Loucy (cell line): ENCODE results near the gene TMTC1.

ENCODE experiments used
- H2AFZ ChIP-seq: fragments of 200-600 bp; sonication (generic); 2 replicates; pipeline ENCODE4 v1.6.0; 2016; ENCODE audit warnings: antibody characterized with exemption, mild to moderate bottlenecking, low read length, moderate library complexity
- H3F3A ChIP-seq: fragments of 200-600 bp; 2 replicates; pipeline ENCODE4 v1.6.0; 2016; ENCODE audit warnings: antibody characterized with exemption, low read depth, mild to moderate bottlenecking
- H3K27me3 ChIP-seq: fragments of 200-600 bp; sonication (generic); 2 replicates; pipeline ENCODE4 v1.6.1; 2014; ENCODE audit warnings: low read length, mild to moderate bottlenecking; ENCODE audit not compliant: insufficient read depth, poor library complexity, severe bottlenecking
- H3K36me3 ChIP-seq: fragments of 200-600 bp; sonication (generic); 2 replicates; pipeline ENCODE4 v1.6.1; 2016; ENCODE audit warnings: low read length; ENCODE audit not compliant: insufficient read depth
- H3K4me1 ChIP-seq: fragments of 200-600 bp; sonication (generic); 2 replicates; pipeline ENCODE4 v1.5.1; 2014; ENCODE audit warnings: low read length, mild to moderate bottlenecking; ENCODE audit not compliant: insufficient read depth, poor library complexity, severe bottlenecking
- H3K4me2 ChIP-seq: fragments of 200-600 bp; sonication (generic); 2 replicates; pipeline ENCODE4 v1.6.0; 2014; ENCODE audit warnings: antibody characterized with exemption, low read length, low read depth, mild to moderate bottlenecking; ENCODE audit not compliant: poor library complexity, severe bottlenecking
- H3K4me3 ChIP-seq: fragments of 200-600 bp; sonication (generic); 2 replicates; pipeline ENCODE4 v1.5.1; 2014; ENCODE audit warnings: low read length, mild to moderate bottlenecking, mixed read lengths; ENCODE audit not compliant: poor library complexity, severe bottlenecking
- H3K79me2 ChIP-seq: fragments of 200-600 bp; sonication (generic); 2 replicates; pipeline ENCODE4 v1.6.1; 2014; ENCODE audit warnings: low read length; ENCODE audit not compliant: insufficient read depth
- H3K9ac ChIP-seq: fragments of 200-600 bp; sonication (generic); 2 replicates; pipeline ENCODE4 v1.6.0; 2014; ENCODE audit warnings: mild to moderate bottlenecking, low read depth, low read length, moderate library complexity; ENCODE audit not compliant: poor library complexity, severe bottlenecking
- H3K9me2 ChIP-seq: fragments of 200-600 bp; sonication (generic); replicated peaks from 2 replicates; pipeline ENCODE4 v1.6.1; 2016; ENCODE audit warnings: low read depth, low read length, mixed read lengths
- H3K9me3 ChIP-seq: fragments of 200-600 bp; sonication (generic); 2 replicates; pipeline ENCODE4 v1.6.1; 2014; ENCODE audit warnings: mild to moderate bottlenecking, antibody characterized with exemption, low read length, low read depth; ENCODE audit not compliant: insufficient read depth
- H4K20me1 ChIP-seq: fragments of 200-600 bp; sonication (generic); 2 replicates; pipeline ENCODE4 v1.6.0; 2014; ENCODE audit warnings: antibody characterized with exemption, low read length, mild to moderate bottlenecking; ENCODE audit not compliant: insufficient read depth, poor library complexity, severe bottlenecking
- CTCF ChIP-seq: fragments of 200-600 bp; sonication (generic); conservative IDR thresholded peaks from 2 replicates; pipeline ENCODE4 v1.5.1; 2014; ENCODE audit warnings: mild to moderate bottlenecking, antibody characterized with exemption, low read length
- EZH2phosphoT487 ChIP-seq: fragments of 200-600 bp; IDR thresholded peaks from 2 replicates; pipeline ENCODE4 v1.6.1; 2018; ENCODE audit warnings: antibody characterized with exemption, mild to moderate bottlenecking, moderate library complexity, borderline replicate concordance

The TMTC1 gene

DNA sequence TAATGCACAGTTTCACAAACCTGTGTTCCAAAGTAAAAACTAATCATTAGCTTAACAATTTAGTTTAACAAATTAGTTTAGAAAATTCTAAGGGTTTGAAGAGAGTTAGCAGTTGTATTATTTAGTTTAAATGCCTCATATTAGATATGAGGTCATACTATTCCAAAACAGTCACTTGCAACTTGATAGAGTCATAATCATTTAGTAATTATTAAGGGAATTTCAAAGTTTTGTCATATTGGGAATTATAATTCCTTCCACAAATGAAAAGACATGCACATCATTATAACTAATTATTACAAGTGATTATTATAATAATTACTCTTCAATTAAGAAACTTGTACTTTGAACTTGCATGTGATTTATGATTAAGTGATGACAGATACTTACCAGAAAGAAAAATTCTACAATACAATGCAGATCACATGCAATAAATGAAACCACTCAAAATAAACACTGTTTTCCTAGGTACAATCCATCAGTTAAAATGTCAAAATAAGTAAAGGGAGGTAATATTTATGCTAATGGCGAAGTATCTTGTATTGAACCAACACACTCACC lies 66.1 kb downstream of the TMTC1 start:
- Histone ChIP-seq H3K36me3 (no peaks in the 10 kb centered on the region), H3K9me2 (no peaks in the 10 kb centered on the region), H2AFZ (no peak overlapping the region), H3K9me3 (no peaks in the 10 kb centered on the region), H3K79me2 (no peaks in the 10 kb centered on the region), H3F3A (no peaks in the 10 kb centered on the region), H4K20me1 (no peaks in the 10 kb centered on the region), H3K4me1 (no peaks in the 10 kb centered on the region), H3K4me3 (no peak overlapping the region), H3K4me2 (no peak overlapping the region), H3K27me3 (no peaks in the 10 kb centered on the region), H3K9ac (no peak overlapping the region)
- TF ChIP-seq EZH2phosphoT487 (no peak), CTCF (no peak)

- no peak overlapping the region for H3K4me2 ChIP-seq
- H4K20me1 ChIP-seq, result no peaks in the 10 kb centered on the region
- H3K4me1 ChIP-seq, result no peaks in the 10 kb centered on the region
- no peak overlapping the region for H3K4me3 ChIP-seq
- H3K9me2 ChIP-seq, result no peaks in the 10 kb centered on the region
- no peaks in the 10 kb centered on the region for H3K27me3 ChIP-seq
- no peaks in the 10 kb centered on the region for H3K79me2 ChIP-seq
- no peak overlapping the region for H2AFZ ChIP-seq
- no peak overlapping the region for H3K9ac ChIP-seq
- H3K36me3 ChIP-seq, result no peaks in the 10 kb centered on the region
- no peaks in the 10 kb centered on the region for H3F3A ChIP-seq
- TF ChIP-seq CTCF (no peak), EZH2phosphoT487 (no peak)
- no peaks in the 10 kb centered on the region for H3K9me3 ChIP-seq
These were observed 68.8 kb downstream of the TMTC1 start for GRCh38 chr12:29714966-29715365.

- TF ChIP-seq CTCF (no peak), EZH2phosphoT487 (no peak)
These were observed 70.0 kb downstream of the TMTC1 start for GRCh38 chr12:29713729-29714128.

More at GRCh38 chr12:29713729-29714128, 70.0 kb downstream of the TMTC1 start:
- no peaks in the 10 kb centered on the region for H4K20me1 ChIP-seq
- H3K9ac ChIP-seq, result no peak overlapping the region
- H3K36me3 ChIP-seq, result no peaks in the 10 kb centered on the region
- no peaks in the 10 kb centered on the region for H3K9me2 ChIP-seq
- no peak overlapping the region for H2AFZ ChIP-seq
- H3K27me3 ChIP-seq, result no peaks in the 10 kb centered on the region
- H3F3A ChIP-seq, result no peaks in the 10 kb centered on the region
- no peak overlapping the region for H3K4me2 ChIP-seq
- H3K4me3 ChIP-seq, result no peak overlapping the region
- no peaks in the 10 kb centered on the region for H3K79me2 ChIP-seq
- H3K4me1 ChIP-seq, result no peaks in the 10 kb centered on the region
- H3K9me3 ChIP-seq, result no peaks in the 10 kb centered on the region
